Epithelial cell of proximal tubule (primary cell): ENCODE results near the gene CUL5. TPM values are rescaled to one million over a fixed set of nuclear protein-coding genes. Genes with fewer than 3 reads are reported as not detected.
"Not testable (repeated sequence)": the region's sequence is repeated elsewhere in the genome, so short reads cannot be mapped to it uniquely, and the experiment has no call there.

Experiments used
- DNase-seq: peaks from one replicate; pipeline ENCODE4 v3.0.0-alpha.2; 2011; ENCODE audit warnings: low read depth
- H3K4me3 ChIP-seq: 2 replicates; pipeline ENCODE4 v1.5.1; 2011; ENCODE audit warnings: low read depth, mild to moderate bottlenecking, low read length
- total RNA-seq: library from RNA; depleted of rRNA; stranded (reverse); fragments of >200 nt; gene quantifications from 2 replicates; pipeline ENCODE4 v1.2.3, GENCODE V29; 2015
- TF ChIP-seq, protein P1 (sequence below): conservative IDR thresholded peaks from 2 replicates; pipeline ENCODE4 v1.5.1; 2012; ENCODE audit warnings: low read depth, mild to moderate bottlenecking, low read length

CUL5 gene
- total RNA-seq, 1 donor from 2014 or later: 19.0 TPM

DNA sequence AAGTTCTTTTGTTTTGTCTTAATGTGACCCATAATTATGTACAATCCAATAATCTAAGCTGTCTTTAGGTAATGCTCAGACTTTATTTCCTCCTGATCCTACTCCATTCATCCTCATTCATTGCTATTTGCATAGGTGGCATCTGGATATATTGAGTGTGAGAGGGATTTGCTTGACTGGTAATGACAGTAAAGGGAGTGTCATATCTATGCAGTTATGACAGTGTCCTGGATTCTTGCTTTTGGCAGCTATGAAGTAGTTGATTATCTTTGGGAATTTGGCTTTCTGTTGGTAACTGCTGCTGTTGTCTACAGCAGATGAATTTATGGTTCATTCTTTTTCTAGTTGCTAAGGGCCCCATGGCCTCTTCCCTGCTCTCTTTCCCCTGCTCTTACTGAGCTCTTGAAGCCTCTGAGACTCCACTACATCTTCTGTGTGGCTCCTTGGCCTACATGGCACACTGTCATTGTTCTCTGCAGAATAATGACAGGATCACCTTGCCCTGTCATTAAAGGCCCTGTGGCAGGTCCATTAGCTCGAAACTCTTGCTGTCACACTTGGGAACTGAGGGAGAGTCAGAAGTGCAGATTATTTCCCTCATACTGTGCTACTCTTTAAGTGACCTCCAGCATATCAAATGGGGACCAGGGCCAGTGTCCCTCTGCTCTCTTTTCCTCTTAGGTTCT lies 92.5 kb downstream of the CUL5 start:
- TF ChIP-seq, protein P1, sequence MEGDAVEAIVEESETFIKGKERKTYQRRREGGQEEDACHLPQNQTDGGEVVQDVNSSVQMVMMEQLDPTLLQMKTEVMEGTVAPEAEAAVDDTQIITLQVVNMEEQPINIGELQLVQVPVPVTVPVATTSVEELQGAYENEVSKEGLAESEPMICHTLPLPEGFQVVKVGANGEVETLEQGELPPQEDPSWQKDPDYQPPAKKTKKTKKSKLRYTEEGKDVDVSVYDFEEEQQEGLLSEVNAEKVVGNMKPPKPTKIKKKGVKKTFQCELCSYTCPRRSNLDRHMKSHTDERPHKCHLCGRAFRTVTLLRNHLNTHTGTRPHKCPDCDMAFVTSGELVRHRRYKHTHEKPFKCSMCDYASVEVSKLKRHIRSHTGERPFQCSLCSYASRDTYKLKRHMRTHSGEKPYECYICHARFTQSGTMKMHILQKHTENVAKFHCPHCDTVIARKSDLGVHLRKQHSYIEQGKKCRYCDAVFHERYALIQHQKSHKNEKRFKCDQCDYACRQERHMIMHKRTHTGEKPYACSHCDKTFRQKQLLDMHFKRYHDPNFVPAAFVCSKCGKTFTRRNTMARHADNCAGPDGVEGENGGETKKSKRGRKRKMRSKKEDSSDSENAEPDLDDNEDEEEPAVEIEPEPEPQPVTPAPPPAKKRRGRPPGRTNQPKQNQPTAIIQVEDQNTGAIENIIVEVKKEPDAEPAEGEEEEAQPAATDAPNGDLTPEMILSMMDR: no peak
- no peak overlapping the region for H3K4me3 ChIP-seq
- no peak for DNase-seq

DNA sequence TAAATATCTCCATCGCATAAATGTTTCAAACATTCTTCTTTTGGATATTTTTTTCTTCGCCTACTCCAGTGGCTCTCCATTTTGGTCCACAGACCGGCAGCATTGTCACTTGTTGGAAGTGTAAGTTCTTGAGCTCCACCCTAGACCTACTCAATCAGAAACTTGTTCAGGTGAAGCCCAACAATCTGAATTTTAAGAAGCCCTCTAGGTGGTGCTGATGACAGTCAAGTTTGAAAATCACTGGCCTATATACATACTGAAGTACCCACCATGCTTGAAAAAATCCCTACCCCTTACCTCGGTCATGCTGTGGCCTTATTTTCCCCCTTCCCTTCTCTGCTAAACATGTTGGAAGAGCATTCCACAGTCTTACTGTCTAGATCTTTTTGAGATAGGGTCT lies 102.4 kb downstream of the CUL5 start:
- TF ChIP-seq, protein P1: no peak
- DNase-seq: no peak

DNA sequence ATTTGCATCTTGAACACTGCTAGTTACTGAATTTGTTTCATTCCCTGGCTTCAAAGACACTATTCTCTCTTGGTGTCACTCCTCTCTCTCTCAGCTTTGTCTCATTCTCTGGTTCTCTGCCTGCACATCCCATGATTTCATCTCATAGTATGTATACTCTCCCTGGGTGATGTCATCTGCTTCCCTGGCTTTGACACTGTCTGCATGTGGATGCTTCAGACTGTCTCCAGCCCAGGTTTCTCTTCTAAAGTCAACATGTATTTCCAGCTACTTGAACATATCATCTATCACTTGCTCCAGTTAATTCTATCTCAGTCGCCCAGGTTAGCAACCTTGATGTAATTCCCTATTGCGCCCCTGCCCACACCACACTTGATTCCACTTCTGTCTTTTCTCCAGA lies 103.4 kb downstream of the CUL5 start:
- no peak overlapping the region for H3K4me3 ChIP-seq
- no peak for DNase-seq
- TF ChIP-seq, protein P1: no peak

More for the DNA sequence above, 102.4 kb downstream of the CUL5 start:
- H3K4me3 ChIP-seq: no peak overlapping the region

DNA sequence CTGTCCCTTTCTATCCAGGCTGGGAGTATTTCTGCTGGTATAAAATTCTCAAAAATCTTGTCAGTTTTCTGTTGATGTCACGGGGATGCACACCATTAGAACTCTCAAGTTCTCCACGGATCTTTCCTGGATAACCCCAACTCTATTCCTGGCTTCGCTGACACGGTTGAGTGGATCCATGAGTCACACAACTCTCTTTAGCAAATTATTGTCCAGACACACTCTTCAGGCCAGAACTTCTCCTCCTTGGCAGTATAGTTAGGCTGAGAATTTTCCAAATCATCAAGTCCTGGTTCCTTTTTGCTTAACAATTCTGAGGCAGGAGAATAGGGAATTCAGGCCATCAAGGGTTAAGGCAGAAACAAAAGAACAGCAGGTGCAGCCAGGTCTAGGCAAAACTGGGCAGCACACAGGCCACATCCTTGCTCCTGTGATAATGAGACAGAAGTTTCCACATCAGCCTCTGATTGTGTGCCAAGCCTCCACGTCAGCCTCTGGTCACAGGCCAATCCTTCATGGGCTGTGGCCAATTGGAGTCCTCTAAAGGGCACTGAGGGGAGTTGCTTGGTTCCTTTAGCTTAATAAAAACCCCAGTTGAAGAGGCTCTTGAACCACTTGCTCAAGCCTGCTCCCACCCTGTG lies 106.9 kb downstream of the CUL5 start:
- TF ChIP-seq, protein P1: no peak
- H3K4me3 ChIP-seq: no peak overlapping the region
- DNase-seq: peak; percentile 94

DNA sequence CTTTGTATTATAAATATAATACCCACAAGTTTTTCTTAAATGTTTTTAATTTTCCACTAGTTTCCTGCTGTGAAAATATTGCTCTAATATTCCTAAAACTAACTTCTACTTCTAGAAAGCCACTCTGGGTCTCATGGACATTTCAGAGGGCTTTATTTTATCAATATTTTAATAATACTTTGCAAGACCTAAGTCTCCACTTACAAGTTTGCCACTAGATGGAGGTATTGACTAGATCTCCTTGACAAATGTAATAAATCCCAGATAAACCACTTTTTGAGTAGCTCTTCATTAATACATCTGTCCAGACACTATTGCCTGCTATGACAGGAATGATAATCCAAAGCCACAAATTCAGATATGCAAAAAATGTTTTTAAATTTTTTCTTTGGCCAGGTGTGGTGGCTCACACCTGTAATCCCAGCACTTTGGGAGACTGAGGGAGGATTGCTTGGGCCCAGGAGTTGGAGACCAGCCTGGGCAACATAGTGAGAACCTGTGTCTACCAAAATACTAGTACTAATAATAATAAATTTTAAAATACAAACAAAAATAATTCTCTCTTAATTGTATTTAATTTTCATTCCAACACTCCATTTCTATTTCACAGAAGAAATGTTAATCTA lies 109.2 kb downstream of the CUL5 start:
- TF ChIP-seq, protein P1: peak; percentile 62
- DNase-seq: no peak
- H3K4me3 ChIP-seq: no peak overlapping the region

DNA sequence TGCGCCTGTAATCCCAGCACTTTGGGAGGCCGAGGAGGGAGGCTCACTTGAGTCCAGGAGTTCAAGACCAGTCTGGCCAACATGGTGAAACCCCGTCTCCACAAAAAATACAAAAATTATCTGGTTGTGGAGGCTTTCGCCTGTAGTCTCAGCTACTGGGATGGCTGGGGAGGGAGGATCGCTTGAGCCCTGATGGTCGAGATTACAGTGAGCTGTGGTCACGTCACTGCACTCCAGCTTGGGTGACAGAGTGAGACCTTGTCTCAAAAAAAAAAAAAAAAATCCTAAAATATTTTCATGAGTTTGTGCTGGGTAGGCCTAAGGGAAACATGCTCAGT lies 112.2 kb downstream of the CUL5 start:
- not testable (repeated sequence) for DNase-seq
- H3K4me3 ChIP-seq: peak overlapping the region; percentile 88

DNA sequence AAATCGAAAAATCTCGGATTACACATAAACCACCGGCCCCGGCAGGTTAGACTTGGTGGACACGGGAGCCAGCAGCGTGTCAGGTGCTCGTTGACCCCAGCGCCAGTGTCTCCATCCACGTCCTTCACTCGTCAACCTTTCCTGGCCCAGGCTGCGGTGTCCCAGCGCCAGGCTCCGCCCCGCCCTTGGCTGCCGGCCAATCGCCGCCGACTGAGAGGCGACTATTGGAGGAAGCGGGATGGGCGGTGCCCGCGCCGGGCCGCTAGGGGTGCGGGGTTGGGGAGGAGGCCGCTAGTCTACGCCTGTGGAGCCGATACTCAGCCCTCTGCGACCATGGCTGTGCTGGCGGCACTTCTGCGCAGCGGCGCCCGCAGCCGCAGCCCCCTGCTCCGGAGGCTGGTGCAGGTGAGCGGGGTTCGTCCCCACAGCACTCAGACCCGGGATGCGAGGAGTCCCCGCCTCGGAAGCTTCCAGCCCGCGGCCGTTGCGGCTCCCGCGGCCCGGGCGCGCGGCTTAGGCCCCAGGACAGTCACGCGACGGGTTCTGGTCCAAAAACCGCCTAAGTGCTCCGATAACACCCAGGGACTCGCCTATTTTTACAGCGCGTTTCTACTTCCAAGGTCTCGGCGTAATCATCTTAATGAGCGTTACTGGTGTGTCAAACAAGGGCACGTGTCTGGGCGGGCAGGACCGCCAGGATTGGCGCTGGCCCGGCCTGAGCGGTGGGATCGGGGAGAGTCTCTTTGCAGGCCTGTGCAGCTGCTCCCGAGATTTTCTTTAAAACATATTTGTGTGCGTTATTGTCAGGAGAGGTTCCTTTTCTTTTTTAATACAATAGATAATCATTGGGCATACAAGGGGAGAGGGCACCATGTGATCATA lies 112.8 kb downstream of the CUL5 start, which contains the start of gene ACAT1:
ACAT1 (plus strand) TSS at position 294 of the 882 bp plus-strand sequence; CDS start at position 334, 40 bp downstream.
- DNase-seq: no peak
- peak within 1 kb of the TSS; percentile 88 for H3K4me3 ChIP-seq
- TF ChIP-seq, protein P1: peak; percentile 9
